ENCODE results near the gene UNC5C. TPM values are rescaled to one million over a fixed set of nuclear protein-coding genes. Genes with fewer than 3 reads are reported as not detected.

Gene UNC5C
- total RNA-seq, 3 donors from 2014 or later (not counting 1 experiment from before 2014, with no cell fraction given), result not detected

DNA sequence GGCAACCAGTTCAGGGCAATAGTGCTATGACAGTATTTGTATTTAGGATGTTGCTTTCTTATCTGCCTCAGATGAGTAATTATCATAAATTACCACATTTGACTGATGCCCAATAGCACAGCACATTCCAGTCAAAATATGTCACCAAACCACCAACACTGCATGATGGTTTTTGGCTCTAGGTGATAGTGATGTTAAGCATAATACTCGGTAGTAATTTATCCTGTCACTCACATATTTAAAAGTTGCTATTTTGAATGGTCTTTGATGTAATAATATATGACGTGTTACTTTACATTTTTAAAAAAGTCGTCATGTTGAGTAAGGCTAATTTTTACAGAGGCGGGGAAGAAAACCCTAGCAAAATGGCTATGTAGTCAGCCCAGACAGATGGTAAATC, 42.5 kb downstream of the UNC5C start:
- intact Hi-C loops (cut with micrococcal nuclease), result no loop called here
- no peak for TF ChIP-seq CTCF (IDR thresholded peaks at IDR 0.05)
- WGBS (ENCODE audit: insufficient coverage), result 84% methylated on average over 3 of the region's 4 CpGs
- H3K27me3 ChIP-seq (ENCODE audit: control insufficient read depth, insufficient read depth, low read length), result no peaks in the 10 kb centered on the region
- ATAC-seq (no peak), DNase-seq (no peak)
- H3K27ac Mint-ChIP-seq, result no peak overlapping the region
- no peaks in the 10 kb centered on the region for H3K36me3 Mint-ChIP-seq
- no peaks in the 10 kb centered on the region for H3K4me1 Mint-ChIP-seq
- no peaks in the 10 kb centered on the region for H3K9me3 ChIP-seq (ENCODE audit: control insufficient read depth, insufficient read depth, low read length)
- H3K4me3 ChIP-seq (ENCODE audit: low read length), result no peak overlapping the region
- no peaks in the 10 kb centered on the region for H3K27me3 Mint-ChIP-seq (ENCODE audit: low read depth in 2 of 2)
- no peaks in the 10 kb centered on the region for H3K36me3 ChIP-seq (ENCODE audit: control insufficient read depth, insufficient read depth, low read length)
- no peaks in the 10 kb centered on the region for H3K9me3 Mint-ChIP-seq
- H3K4me3 Mint-ChIP-seq, result no peak overlapping the region
- no peaks in the 10 kb centered on the region for H3K4me1 ChIP-seq (ENCODE audit: control insufficient read depth, insufficient read depth, low read length)
- H3K27ac ChIP-seq (ENCODE audit: low read length), result no peak overlapping the region

GRCh38 chr4:95505799-95506198, 43.0 kb downstream of the UNC5C start:
- Histone ChIP-seq H3K9me3 (ENCODE audit: control insufficient read depth, insufficient read depth, low read length) (no peaks in the 10 kb centered on the region), H3K4me3 (ENCODE audit: low read length) (no peak overlapping the region), H3K27me3 (ENCODE audit: control insufficient read depth, insufficient read depth, low read length) (no peaks in the 10 kb centered on the region), H3K27ac (ENCODE audit: low read length) (no peak overlapping the region), H3K4me1 (ENCODE audit: control insufficient read depth, insufficient read depth, low read length) (no peaks in the 10 kb centered on the region), H3K36me3 (ENCODE audit: control insufficient read depth, insufficient read depth, low read length) (no peaks in the 10 kb centered on the region)
- no peak for TF ChIP-seq CTCF (IDR thresholded peaks at IDR 0.05)
- ATAC-seq (no peak), DNase-seq (no peak)
- no peak overlapping the region for H3K27ac Mint-ChIP-seq
- H3K27me3 Mint-ChIP-seq (ENCODE audit: low read depth in 2 of 2), result no peaks in the 10 kb centered on the region
- intact Hi-C loops (cut with micrococcal nuclease), result no loop called here
- no peaks in the 10 kb centered on the region for H3K9me3 Mint-ChIP-seq
- no peaks in the 10 kb centered on the region for H3K4me1 Mint-ChIP-seq
- H3K36me3 Mint-ChIP-seq, result no peaks in the 10 kb centered on the region
- H3K4me3 Mint-ChIP-seq, result no peak overlapping the region

DNA sequence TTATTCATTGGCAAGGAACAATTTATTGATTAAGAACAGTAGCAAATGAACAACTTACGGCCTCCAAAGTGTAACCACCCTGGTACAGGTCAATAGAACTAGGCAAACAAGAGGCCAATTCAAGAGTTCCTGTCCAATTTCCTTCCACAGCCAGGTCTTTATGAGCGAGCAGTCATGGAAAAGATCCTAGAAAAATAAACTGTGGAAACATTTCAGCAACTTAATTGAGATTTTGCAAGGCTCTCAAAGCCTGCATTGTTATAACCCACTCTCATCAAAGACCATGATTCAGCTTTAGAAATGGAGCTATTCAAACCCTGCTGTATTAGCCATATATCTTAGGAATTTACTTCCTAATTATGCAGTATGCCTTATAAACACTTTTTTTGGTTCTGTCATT, 43.6 kb downstream of the UNC5C start:
- Histone ChIP-seq H3K9me3 (ENCODE audit: control insufficient read depth, insufficient read depth, low read length) (no peaks in the 10 kb centered on the region), H3K27me3 (ENCODE audit: control insufficient read depth, insufficient read depth, low read length) (no peaks in the 10 kb centered on the region), H3K4me1 (ENCODE audit: control insufficient read depth, insufficient read depth, low read length) (no peaks in the 10 kb centered on the region), H3K4me3 (ENCODE audit: low read length) (no peak overlapping the region), H3K27ac (ENCODE audit: low read length) (no peak overlapping the region), H3K36me3 (ENCODE audit: control insufficient read depth, insufficient read depth, low read length) (no peaks in the 10 kb centered on the region)
- DNase-seq (no peak), ATAC-seq (no peak)
- Mint-ChIP-seq H3K4me3 (no peak overlapping the region), H3K9me3 (no peaks in the 10 kb centered on the region), H3K27me3 (ENCODE audit: low read depth in 2 of 2) (no peaks in the 10 kb centered on the region), H3K4me1 (no peaks in the 10 kb centered on the region), H3K27ac (no peak overlapping the region), H3K36me3 (no peaks in the 10 kb centered on the region)
- intact Hi-C loops (cut with micrococcal nuclease), result no loop called here
- no peak for TF ChIP-seq CTCF (IDR thresholded peaks at IDR 0.05)
- WGBS (ENCODE audit: insufficient coverage), result 92% methylated on average over 2 of the region's 2 CpGs

GRCh38 chr4:95504501-95504900, 44.3 kb downstream of the UNC5C start:
- Histone ChIP-seq H3K27me3 (ENCODE audit: control insufficient read depth, insufficient read depth, low read length) (no peaks in the 10 kb centered on the region), H3K27ac (ENCODE audit: low read length) (no peak overlapping the region), H3K36me3 (ENCODE audit: control insufficient read depth, insufficient read depth, low read length) (no peaks in the 10 kb centered on the region), H3K9me3 (ENCODE audit: control insufficient read depth, insufficient read depth, low read length) (no peaks in the 10 kb centered on the region), H3K4me1 (ENCODE audit: control insufficient read depth, insufficient read depth, low read length) (no peaks in the 10 kb centered on the region), H3K4me3 (ENCODE audit: low read length) (no peak overlapping the region)
- no peaks in the 10 kb centered on the region for H3K36me3 Mint-ChIP-seq
- no peak overlapping the region for H3K27ac Mint-ChIP-seq
- intact Hi-C loops (cut with micrococcal nuclease), result no loop called here
- no peak overlapping the region for H3K4me3 Mint-ChIP-seq
- no peak for TF ChIP-seq CTCF (IDR thresholded peaks at IDR 0.05)
- ATAC-seq (no peak), DNase-seq (no peak)
- no peaks in the 10 kb centered on the region for H3K4me1 Mint-ChIP-seq
- H3K9me3 Mint-ChIP-seq, result no peaks in the 10 kb centered on the region
- no peaks in the 10 kb centered on the region for H3K27me3 Mint-ChIP-seq (ENCODE audit: low read depth in 2 of 2)
- WGBS (ENCODE audit: insufficient coverage), result 80% methylated on average over 1 of the region's 3 CpGs
